HG03439 (cell line): ENCODE data around the gene EGFL7.

Experiments
- ATAC-seq: cut with Tn5 transposase; IDR thresholded peaks from one replicate; pipeline ENCODE4 v1.9.1; 2021; ENCODE audit warnings: mild to moderate bottlenecking, moderate library complexity; ENCODE audit not compliant: unreplicated experiment

EGFL7 gene

DNA sequence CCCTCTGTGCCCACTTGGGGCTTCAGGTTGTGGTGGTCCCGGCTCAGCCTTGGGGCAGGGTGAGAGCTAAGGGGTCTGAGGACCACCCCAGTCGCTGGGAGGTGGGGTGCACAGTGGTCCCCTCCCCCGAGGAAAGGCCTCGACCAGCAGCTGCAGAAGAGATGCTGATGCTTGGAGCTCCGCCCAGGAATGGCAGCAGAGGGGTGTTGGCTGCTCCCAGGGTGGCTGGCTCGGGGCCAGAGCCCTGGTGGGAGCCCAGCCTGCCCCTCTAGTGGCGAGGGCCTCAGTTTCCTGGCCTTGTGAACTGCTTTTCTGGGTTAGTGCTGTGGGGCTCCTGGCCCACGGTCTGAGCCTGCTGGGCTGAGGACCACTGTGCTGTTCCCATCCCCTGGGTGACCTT, 50.8 kb downstream of the EGFL7 start:
- ATAC-seq = no peak

DNA sequence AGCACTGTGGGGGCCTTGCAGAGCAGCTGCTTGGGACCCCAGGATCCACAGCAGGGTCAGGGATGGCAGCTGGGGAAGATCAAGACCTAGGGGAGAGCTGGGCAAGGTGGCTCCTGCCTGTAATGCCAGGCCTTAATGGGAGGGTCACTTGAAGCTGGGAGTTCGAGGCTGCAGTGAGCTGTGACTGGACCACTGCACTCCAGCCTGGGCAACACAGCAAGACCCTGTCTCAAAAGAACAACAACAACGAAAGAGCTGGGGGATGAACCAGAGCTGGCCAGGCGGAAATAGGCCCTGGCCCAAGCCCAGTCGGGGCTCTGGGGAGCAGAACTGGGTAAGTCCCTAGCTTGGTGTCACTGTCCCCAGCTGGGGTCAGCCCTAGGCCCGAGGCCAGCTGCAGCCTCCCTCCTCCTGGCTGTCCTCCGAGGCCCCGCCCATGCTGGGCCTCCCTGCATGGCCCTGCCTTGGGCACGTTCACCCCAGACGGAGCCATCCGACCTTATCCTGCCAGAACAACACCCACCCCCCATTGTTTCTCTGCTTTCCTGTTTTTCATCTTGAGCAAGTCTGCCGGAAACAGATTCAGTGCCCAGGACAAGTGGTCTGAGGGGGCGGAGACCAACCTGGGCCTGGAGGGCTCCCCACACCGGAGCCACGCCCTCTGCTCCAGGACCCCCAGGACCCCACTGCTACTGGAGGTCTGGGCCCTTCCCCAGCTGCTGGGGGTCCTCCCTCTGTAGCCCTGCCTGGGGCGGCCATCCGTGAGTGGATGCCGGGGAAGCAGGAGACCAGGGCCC, 51.6 kb downstream of the EGFL7 start:
- no peak for ATAC-seq

DNA sequence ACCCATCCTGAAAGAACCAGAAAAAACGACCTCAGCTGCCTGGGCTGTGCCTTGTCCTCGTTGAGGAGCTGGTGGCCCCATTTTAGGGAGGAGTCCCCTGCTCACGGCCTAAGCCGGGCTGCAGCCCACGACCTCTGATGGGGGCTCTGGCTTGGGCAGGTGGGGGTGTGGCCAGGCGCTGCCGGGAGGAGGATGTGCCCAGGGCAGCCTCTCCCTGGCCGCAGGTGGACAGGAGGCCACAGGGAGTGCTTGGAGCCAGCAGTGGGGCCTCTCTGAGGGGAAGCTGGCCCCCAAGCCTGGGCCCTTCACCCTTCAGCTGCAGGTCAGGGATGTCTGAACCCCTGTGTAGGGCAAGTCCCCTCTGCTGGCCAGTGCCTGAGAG, 52.2 kb downstream of the EGFL7 start:
- no peak for ATAC-seq

DNA sequence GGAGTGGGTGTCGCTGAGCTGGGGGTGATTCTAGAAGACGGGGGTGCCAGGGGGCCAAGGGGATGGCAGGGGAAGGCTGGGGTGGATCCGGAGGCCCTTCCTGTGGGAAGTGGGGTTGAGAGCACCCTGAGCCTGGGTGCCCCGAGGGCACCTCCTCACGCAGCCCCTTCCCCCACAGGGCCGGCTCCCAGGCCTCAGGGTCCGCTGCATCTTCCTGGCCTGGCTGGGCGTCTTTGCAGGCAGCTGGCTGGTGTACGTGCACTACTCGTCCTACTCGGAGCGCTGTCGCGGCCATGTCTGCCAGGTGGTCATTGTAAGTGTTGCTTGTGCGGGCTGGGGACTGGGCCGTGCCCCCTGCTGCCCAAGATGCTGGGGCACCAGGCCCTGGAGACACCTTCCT, 54.7 kb downstream of the EGFL7 start:
- ATAC-seq = no peak

DNA sequence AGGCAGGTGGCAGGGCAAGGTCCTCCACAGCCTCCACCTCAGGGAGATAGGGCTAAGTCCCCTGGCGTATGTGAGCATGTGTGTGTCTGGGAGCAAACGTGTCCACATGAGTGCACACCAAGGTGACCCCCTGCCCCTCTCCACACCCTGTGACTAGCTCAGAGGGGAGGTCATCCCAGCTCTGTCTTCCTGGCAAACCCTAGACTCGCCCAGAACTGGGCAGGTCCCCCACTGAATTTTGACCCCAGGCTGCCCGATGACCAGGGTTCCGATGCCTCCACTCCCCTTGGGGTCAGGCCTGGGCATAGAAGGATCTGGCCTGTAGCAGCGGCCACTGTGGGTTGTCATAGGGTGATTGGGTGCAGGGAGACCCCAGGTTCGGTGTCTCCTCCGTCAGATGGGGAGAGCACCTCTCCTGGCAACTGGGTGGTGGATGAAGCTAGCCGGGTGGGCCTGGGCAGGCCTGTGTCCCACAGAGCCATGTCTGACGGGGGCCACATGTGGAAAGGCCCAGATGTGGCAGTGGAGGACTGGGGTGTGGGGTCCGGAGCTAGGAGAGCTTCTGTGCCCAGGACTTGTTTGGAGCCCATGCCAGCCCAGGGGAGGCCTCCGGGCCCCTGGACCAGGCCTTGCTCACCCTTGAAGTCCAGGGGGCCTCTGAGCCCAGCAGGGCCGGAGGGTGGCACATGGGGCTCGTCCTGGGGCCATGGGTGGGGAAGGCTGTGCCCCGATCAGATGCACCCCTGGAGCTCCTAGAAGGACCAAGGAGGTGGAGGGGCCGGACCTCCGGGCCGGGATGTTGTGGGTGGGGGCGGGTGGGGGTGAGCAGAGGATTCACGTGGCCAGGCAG, 55.9 kb downstream of the EGFL7 start:
- no peak for ATAC-seq

DNA sequence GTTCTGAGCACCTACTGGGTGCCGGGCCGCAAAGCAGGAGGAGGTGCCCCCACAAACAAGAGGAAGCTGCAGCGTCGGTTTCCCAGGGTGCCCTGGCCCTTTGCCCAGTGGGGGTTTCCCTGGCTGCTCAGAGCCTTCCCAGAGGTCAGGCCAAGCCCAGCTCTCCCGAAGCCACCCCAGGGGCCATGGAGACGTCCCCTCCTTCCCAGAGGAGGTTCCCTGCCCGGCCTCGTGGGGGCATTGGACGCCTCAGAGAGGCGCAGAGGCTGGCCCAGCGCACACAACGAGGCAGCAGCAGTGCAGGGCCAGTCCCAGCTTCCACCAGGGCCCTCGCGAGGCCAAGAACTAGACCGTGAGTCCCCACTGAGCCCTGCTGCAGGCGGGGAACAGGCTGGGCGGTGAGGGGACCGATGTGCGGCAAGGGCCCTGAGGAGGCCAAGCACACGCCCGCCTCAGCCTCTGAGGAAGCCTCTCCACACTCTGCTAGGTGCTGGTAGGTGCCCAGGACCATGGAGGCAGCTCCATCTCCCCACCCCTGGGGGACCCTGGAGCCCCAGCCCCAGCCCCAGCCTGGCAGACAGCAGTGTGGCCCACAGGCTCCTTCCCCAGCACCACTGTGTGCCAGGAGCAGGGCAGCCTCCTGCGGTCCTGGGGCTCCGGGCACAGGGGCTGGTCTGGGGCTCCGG, 56.6 kb downstream of the EGFL7 start:
- no peak for ATAC-seq

DNA sequence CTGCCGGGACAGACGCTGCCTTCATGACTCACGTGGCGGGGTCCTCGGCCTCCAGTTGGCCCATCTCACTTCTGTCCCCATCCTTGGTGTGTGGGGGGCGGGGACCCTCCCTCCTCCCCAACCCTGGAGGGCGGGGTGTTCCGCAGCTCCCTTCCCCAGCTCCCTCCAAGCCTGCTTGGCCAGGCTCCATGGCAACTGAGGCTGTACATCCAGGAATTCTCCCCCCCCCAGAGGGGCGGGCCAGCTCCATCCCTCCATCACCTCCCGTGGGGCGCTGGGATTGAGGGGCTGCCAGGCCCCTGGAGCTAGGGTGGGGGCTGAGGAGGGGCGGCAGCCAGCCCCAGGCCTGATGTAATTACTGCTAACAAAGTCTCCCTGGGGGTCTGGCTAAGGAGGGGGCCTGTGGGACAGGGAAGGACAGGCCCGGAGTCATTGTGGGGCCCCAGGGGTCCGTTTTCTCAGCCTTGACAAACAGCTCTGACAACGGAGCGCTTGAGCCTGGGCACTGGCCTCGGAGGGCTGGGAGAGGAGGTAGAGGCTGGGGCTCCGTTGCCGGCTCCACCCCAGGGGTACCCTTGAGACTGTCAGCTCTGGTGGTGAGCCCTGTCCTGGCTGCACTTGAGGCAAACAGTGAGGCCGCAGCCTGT, 57.7 kb downstream of the EGFL7 start:
- ATAC-seq = no peak

DNA sequence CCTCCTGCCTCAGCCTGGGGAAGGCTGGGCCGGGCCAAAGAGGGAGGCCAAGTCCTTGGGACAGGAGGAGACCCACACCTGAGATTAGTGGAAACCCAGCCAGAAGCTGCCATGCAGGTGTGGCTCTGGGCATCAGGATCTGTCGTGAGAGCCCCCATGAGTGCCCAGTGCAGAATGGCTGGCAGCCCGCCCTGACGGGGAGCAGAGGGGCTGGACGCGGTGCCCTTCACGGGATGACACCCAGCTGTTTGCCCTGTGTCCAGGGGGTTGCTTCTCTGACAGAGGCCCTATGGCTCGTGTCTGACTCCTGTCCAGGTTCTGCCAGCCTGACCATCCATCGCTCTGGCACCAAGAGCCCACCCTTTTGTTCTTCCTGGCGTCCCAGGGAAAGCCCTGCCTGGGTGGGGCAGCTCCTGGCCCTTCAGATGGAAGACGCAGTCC, 58.2 kb downstream of the EGFL7 start:
- ATAC-seq = no peak

DNA sequence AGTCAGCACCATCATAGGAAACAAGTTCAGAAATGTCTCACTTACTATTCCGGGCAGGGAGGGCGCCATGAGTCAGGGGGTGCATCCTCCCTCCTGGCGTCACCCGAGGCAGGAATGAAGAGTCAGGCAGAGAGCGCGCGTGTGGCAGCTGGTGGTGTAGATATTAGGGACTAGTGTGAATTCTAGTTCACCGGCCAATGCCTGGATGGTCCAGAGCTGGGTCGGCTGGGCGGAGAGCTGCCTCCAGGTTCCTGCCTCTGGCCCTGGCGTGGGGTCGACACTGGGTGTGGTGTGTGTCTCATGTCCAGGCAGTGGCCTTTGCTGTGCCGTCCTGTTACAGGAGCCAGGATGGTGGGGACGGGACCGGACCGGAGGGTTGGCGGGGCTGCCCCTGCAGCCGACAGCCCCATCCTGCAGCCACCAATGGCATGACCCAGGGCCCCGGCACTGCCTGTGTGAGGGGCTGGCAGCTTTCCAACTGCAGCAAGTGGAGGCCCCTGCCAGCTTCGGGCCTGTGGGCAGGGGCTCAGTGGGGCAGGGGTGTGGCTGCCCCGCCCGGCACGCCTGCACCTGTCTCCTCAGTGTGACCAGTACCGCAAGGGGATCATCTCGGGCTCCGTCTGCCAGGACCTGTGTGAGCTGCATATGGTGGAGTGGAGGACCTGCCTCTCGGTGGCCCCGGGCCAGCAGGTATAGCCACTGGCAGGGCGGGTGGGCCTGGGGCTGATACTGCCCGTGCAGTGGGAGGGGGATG, 58.8 kb downstream of the EGFL7 start:
- ATAC-seq = no peak
